ENCODE results near the gene GIT2. TPM values are rescaled to one million over a fixed set of nuclear protein-coding genes. Genes with fewer than 3 reads are reported as not detected.

Gene GIT2
- total and polyA plus RNA-seq, 2 of the 13 experiments (the other 11 are each of a cell fraction or from before 2014, with no cell fraction given): 18.4 to 19.8 TPM

- TF ChIP-seq HNF1A (IDR thresholded peaks at IDR 0.05; ENCODE audit: low read depth) (no peak), HNF1A (CRISPR knock-in tag; IDR thresholded peaks at IDR 0.05; ENCODE audit: borderline replicate concordance) (peak; percentile 42; the same call in 1 of the 2 replicates), ZNF761 (CRISPR knock-in tag; conservative IDR thresholded peaks at IDR 0.05) (peak; percentile 66; the same call in 1 of the 2 replicates), ZNF343 (CRISPR knock-in tag; IDR thresholded peaks at IDR 0.05) (0 out of 2 replicates have a peak, but pooled peaks have one; percentile 68), ZNF878 (CRISPR knock-in tag; IDR thresholded peaks at IDR 0.05) (no peak), THAP11 (CRISPR knock-in tag; IDR thresholded peaks at IDR 0.05) (peak; percentile 88), ZNF180 (CRISPR knock-in tag; IDR thresholded peaks at IDR 0.05; ENCODE audit: borderline replicate concordance, low read depth) (no peak), PHF21A (CRISPR knock-in tag; IDR thresholded peaks at IDR 0.05) (no peak), TBL1XR1 (IDR thresholded peaks at IDR 0.05; ENCODE audit: borderline replicate concordance, low read length, partially characterized antibody) (no peak), CREB3 (CRISPR knock-in tag; IDR thresholded peaks at IDR 0.05) (no peak), PRDM10 (CRISPR knock-in tag; IDR thresholded peaks at IDR 0.05; ENCODE audit: low read depth) (peak; percentile 98), TCF7L2 (IDR thresholded peaks at IDR 0.05; ENCODE audit: low read depth, low read length) (no peak), ZNF792 (CRISPR knock-in tag; IDR thresholded peaks at IDR 0.05) (no peak), ZBTB8A (CRISPR knock-in tag; IDR thresholded peaks at IDR 0.05; ENCODE audit: borderline replicate concordance, low read depth) (no peak), SNAPC4 (CRISPR knock-in tag; IDR thresholded peaks at IDR 0.05) (no peak)
Observed at GRCh38 chr12:109995686-109996482, at the start of gene GIT2 (continued).

Data from HepG2 (cell line).